Esophagus squamous epithelium (tissue), 4 donors: ENCODE results near the gene TBC1D24.

Source experiments
- POLR2A ChIP-seq, 4 donors: fragments of 450-650 bp; IDR thresholded peaks; one replicate each; pipeline ENCODE4 v1.6.1; 2017; ENCODE audit warnings: antibody characterized with exemption in 4 of 4, mild to moderate bottlenecking in 4 of 4, moderate library complexity in 3 of 4
- TF ChIP-seq, protein P1 (sequence below), 6 experiments: fragments of 450-650 bp in 4 of 6; fragments of 200-600 bp in 2 of 6; sonication (generic) in 2 of 6; IDR thresholded peaks; one replicate each; pipeline ENCODE4 v1.5.1; 2016 to 2019; ENCODE audit warnings: antibody characterized with exemption in 6 of 6, mild to moderate bottlenecking in 4 of 6, moderate library complexity in 4 of 6

DNA sequence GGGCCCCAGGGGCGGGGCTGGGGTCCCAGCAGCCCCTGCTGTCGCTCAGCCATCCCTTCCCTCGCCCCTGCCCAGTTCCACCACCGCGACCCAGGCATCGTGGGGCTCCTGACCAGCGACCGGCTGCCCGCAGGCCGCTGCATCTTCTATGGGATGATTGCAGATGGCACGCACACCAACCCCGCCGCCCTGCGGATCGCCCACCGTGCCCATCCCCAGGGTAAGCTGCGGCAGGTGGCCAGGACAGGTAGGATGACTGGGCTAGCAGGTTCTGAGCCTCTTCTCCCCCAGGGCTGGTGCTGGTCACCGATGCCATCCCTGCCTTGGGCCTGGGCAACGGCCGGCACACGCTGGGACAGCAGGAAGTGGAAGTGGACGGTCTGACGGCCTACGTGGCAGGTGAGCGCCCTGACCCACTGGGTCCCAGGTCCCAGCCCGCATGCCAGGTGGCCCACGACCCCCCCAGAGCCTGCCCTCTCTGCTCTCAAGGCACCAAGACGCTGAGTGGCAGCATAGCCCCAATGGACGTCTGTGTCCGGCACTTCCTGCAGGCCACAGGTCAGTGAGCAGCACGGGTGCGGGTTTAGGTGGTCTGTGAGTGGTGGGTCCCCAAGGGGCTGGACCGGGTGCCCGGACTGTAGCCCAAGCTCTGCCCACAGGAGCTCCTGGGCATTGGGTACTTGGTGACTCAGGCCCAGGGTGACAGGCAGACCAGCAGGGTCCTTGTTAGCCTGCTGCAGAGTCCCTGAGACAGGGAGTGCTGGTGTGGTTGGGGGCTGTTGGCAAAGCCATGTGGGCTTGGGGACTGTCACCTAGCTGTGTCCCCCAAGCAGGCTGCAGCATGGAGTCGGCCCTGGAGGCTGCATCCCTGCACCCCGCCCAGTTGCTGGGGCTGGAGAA lies 53.5 kb downstream of the TBC1D24 start:
- TF ChIP-seq, protein P1, sequence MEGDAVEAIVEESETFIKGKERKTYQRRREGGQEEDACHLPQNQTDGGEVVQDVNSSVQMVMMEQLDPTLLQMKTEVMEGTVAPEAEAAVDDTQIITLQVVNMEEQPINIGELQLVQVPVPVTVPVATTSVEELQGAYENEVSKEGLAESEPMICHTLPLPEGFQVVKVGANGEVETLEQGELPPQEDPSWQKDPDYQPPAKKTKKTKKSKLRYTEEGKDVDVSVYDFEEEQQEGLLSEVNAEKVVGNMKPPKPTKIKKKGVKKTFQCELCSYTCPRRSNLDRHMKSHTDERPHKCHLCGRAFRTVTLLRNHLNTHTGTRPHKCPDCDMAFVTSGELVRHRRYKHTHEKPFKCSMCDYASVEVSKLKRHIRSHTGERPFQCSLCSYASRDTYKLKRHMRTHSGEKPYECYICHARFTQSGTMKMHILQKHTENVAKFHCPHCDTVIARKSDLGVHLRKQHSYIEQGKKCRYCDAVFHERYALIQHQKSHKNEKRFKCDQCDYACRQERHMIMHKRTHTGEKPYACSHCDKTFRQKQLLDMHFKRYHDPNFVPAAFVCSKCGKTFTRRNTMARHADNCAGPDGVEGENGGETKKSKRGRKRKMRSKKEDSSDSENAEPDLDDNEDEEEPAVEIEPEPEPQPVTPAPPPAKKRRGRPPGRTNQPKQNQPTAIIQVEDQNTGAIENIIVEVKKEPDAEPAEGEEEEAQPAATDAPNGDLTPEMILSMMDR (IDR thresholded peaks at IDR 0.05), result no peak
- TF ChIP-seq POLR2A (IDR thresholded peaks at IDR 0.05), result no peak
